Adipocyte (in vitro differentiated cells): ENCODE measurements around the gene KLC4.

Experiments used
- DNase-seq: peaks from one replicate; pipeline ENCODE4 v3.0.0-alpha.2; 2015; ENCODE audit warnings: low read depth
- H3K27me3 ChIP-seq: replicated peaks from 2 replicates; pipeline ENCODE4 v1.7.0; 2013; ENCODE audit warnings: mild to moderate bottlenecking, low read length, moderate library complexity; ENCODE audit not compliant: control insufficient read depth, insufficient read depth
- H3K36me3 ChIP-seq: 2 replicates; pipeline ENCODE4 v1.7.0; 2013; ENCODE audit warnings: low read length, mild to moderate bottlenecking, moderate library complexity; ENCODE audit not compliant: control insufficient read depth, insufficient read depth, severe bottlenecking
- H3K4me1 ChIP-seq: 2 replicates; pipeline ENCODE4 v1.7.0; 2013; ENCODE audit warnings: mild to moderate bottlenecking, low read length, moderate library complexity; ENCODE audit not compliant: control insufficient read depth, insufficient read depth
- H3K4me3 ChIP-seq: 2 replicates; pipeline ENCODE4 v1.7.0; 2013; ENCODE audit warnings: mild to moderate bottlenecking, low read length, moderate library complexity
- H3K9ac ChIP-seq: 2 replicates; pipeline ENCODE4 v1.7.0; 2013; ENCODE audit warnings: mild to moderate bottlenecking, low read length, moderate library complexity
- H3K9me3 ChIP-seq: 2 replicates; pipeline ENCODE4 v1.7.0; 2013; ENCODE audit warnings: mild to moderate bottlenecking, low read length, moderate library complexity; ENCODE audit not compliant: control insufficient read depth

Gene KLC4

GRCh38 chr6:43020847-43021246 is 38.6 kb upstream of the KLC4 start:
- Histone ChIP-seq H3K27me3 (no peaks in the 10 kb centered on the region), H3K4me3 (peak overlapping the region; percentile 100), H3K9me3 (no peaks in the 10 kb centered on the region), H3K4me1 (peaks cover 47% of the 10 kb centered on the region), H3K9ac (peak overlapping the region; percentile 99), H3K36me3 (peaks cover 49% of the 10 kb centered on the region)
- DNase-seq, result no peak

- peaks cover 44% of the 10 kb centered on the region for H3K4me1 ChIP-seq
- DNase-seq, result peak; percentile 93
- peak within 1 kb of the TSS; percentile 99 for H3K9ac ChIP-seq
- H3K4me3 ChIP-seq, result peak within 1 kb of the TSS; percentile 100
- H3K9me3 ChIP-seq, result no peaks in the 10 kb centered on the region
- H3K27me3 ChIP-seq, result no peaks in the 10 kb centered on the region
- H3K36me3 ChIP-seq, result peaks cover 55% of the 10 kb centered on the region
These were observed 38.0 kb upstream of the KLC4 start, which contains the start of gene RRP36 for GRCh38 chr6:43021270-43022047. TSS of gene RRP36 (plus strand) at chr6:43021623. CDS start at chr6:43021655, 32 bp downstream.

- H3K4me1 ChIP-seq, result peaks cover 28% of the 10 kb centered on the region
- no peak for DNase-seq
- H3K27me3 ChIP-seq, result no peaks in the 10 kb centered on the region
- H3K4me3 ChIP-seq, result no peak overlapping the region
- peak overlapping the region; percentile 27 for H3K9ac ChIP-seq
- H3K36me3 ChIP-seq, result peaks cover 60% of the 10 kb centered on the region
- H3K9me3 ChIP-seq, result no peaks in the 10 kb centered on the region
These were observed 35.0 kb upstream of the KLC4 start for GRCh38 chr6:43024436-43024835.

- H3K9ac ChIP-seq, result no peak overlapping the region
- peaks cover 61% of the 10 kb centered on the region for H3K36me3 ChIP-seq
- DNase-seq, result no peak
- H3K27me3 ChIP-seq, result no peaks in the 10 kb centered on the region
- no peaks in the 10 kb centered on the region for H3K9me3 ChIP-seq
- H3K4me1 ChIP-seq, result peaks cover 14% of the 10 kb centered on the region
- H3K4me3 ChIP-seq, result no peak overlapping the region
These were observed 33.1 kb upstream of the KLC4 start for GRCh38 chr6:43026365-43026764.

GRCh38 chr6:43029120-43029519 is 30.3 kb upstream of the KLC4 start:
- Histone ChIP-seq H3K4me3 (no peak overlapping the region), H3K4me1 (peaks cover 5% of the 10 kb centered on the region), H3K27me3 (no peaks in the 10 kb centered on the region), H3K9me3 (no peaks in the 10 kb centered on the region), H3K9ac (no peak overlapping the region), H3K36me3 (peaks cover 72% of the 10 kb centered on the region)
- DNase-seq, result no peak

GRCh38 chr6:43032326-43032725 is 27.1 kb upstream of the KLC4 start:
- DNase-seq, result no peak
- peaks cover 62% of the 10 kb centered on the region for H3K36me3 ChIP-seq
- no peaks in the 10 kb centered on the region for H3K9me3 ChIP-seq

GRCh38 chr6:43033496-43034189 is 25.8 kb upstream of the KLC4 start:
- Histone ChIP-seq H3K36me3 (peaks cover 62% of the 10 kb centered on the region), H3K4me3 (no peak overlapping the region), H3K9ac (no peak overlapping the region), H3K27me3 (no peaks in the 10 kb centered on the region), H3K4me1 (no peaks in the 10 kb centered on the region), H3K9me3 (no peaks in the 10 kb centered on the region)
- DNase-seq, result no peak

More at GRCh38 chr6:43032326-43032725, 27.1 kb upstream of the KLC4 start:
- H3K27me3 ChIP-seq, result no peaks in the 10 kb centered on the region
- no peak overlapping the region for H3K4me3 ChIP-seq
- no peaks in the 10 kb centered on the region for H3K4me1 ChIP-seq
- H3K9ac ChIP-seq, result no peak overlapping the region

- Histone ChIP-seq H3K27me3 (no peaks in the 10 kb centered on the region), H3K9ac (no peak overlapping the region), H3K9me3 (no peaks in the 10 kb centered on the region), H3K36me3 (peaks cover 62% of the 10 kb centered on the region), H3K4me3 (no peak overlapping the region), H3K4me1 (no peaks in the 10 kb centered on the region)
- DNase-seq, result no peak
These were observed 25.3 kb upstream of the KLC4 start for GRCh38 chr6:43034190-43034525.

- Histone ChIP-seq H3K27me3 (no peaks in the 10 kb centered on the region), H3K9ac (no peak overlapping the region), H3K4me3 (no peak overlapping the region), H3K36me3 (peaks cover 61% of the 10 kb centered on the region), H3K9me3 (no peaks in the 10 kb centered on the region), H3K4me1 (no peaks in the 10 kb centered on the region)
- DNase-seq, result no peak
These were observed 23.8 kb upstream of the KLC4 start for GRCh38 chr6:43035495-43036194.

- H3K36me3 ChIP-seq, result peaks cover 67% of the 10 kb centered on the region
These were observed 22.7 kb upstream of the KLC4 start for GRCh38 chr6:43036712-43037111.

GRCh38 chr6:43037197-43037596 is 22.2 kb upstream of the KLC4 start:
- no peaks in the 10 kb centered on the region for H3K4me1 ChIP-seq
- H3K36me3 ChIP-seq, result peaks cover 67% of the 10 kb centered on the region
- no peak for DNase-seq

More at GRCh38 chr6:43036712-43037111, 22.7 kb upstream of the KLC4 start:
- Histone ChIP-seq H3K9ac (no peak overlapping the region), H3K9me3 (no peaks in the 10 kb centered on the region), H3K27me3 (no peaks in the 10 kb centered on the region), H3K4me1 (no peaks in the 10 kb centered on the region), H3K4me3 (no peak overlapping the region)
- no peak for DNase-seq

More at GRCh38 chr6:43037197-43037596, 22.2 kb upstream of the KLC4 start:
- H3K4me3 ChIP-seq, result no peak overlapping the region
- no peak overlapping the region for H3K9ac ChIP-seq
- no peaks in the 10 kb centered on the region for H3K27me3 ChIP-seq
- H3K9me3 ChIP-seq, result no peaks in the 10 kb centered on the region
